NT2/D1 (cell line): Measurements from ENCODE around the gene APOL2.

Experiments used
- SUZ12 ChIP-seq: IDR thresholded peaks from 2 replicates; pipeline ENCODE4 v1.6.1; 2011; ENCODE audit not compliant: insufficient read length, insufficient read depth; ENCODE audit errors: extremely low read depth
- YY1 ChIP-seq: IDR thresholded peaks from 2 replicates; pipeline ENCODE4 v1.6.1; 2011; ENCODE audit not compliant: insufficient read length, insufficient read depth

DNA sequence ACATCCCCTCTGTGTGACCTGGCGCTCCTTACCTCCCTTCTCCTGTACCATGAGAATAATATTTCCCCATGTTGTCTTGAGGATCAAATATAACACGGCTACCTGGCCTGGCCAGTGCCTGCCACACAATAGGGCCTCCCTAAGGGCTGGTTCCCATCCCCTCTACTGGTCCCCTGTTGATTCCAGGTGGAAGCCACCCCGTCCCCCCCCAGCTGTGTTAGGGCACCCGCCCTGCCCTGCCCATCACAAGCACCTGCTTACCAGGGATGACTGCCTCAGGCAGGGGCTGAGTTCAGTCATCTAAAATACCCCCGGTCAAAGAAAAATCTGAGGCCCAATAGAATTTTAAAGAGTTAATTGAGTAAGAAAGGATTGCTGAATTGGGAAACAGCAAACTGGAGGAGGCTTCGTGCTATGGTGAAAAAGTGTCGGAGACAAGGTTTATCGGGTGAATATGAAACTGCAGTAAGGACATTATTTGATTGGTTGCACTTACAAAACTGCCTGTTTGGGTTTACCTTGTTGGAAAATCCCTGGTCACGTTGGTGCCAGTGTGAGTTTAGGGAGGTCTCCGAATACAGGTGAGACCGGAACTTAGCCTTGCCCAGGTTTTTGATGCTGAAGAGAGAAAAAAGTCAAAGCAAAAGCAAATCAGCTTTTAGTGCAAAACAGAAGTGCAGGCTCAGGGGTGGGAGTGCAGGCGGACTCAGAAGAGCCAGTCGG is 18.8 kb upstream of the APOL2 start:
- TF ChIP-seq SUZ12 (no peak), YY1 (no peak)
